WTC11 (cell line): ENCODE data around the gene SH3RF2. TPM values are rescaled to one million over a fixed set of nuclear protein-coding genes. Genes with fewer than 3 reads are reported as not detected.

Experiments
- ATAC-seq: fragments of 200-7000 bp; cut with Tn5 transposase; 2 replicates; pipeline ENCODE4 v1.10.0; 2021; ENCODE audit warnings: mild to moderate bottlenecking, moderate library complexity
- CTCF ChIA-PET: fragments of 300-600 bp; sonication (Branson Sonifier 250); formaldehyde crosslinking; loops from one replicate; lab custom pipeline; 2021; ENCODE audit warnings: antibody characterized with exemption; lab: Charles Lee
- POLR2A ChIA-PET: fragments of 350-600 bp; sonication (Branson Sonifier 250); formaldehyde crosslinking; loops from one replicate; lab custom pipeline; 2021; ENCODE audit warnings: antibody characterized with exemption; lab: Charles Lee
- DNase-seq: peaks from one replicate; pipeline ENCODE4 v3.0.0; 2021; ENCODE audit warnings: low spot score
- H3K27ac Mint-ChIP-seq: 2 replicates; pipeline ENCODE4 v1.8.0; 2021; ENCODE audit warnings: mixed read lengths
- H3K27me3 Mint-ChIP-seq: 2 replicates; pipeline ENCODE4 v1.8.0; 2021; ENCODE audit warnings: low read depth, mild to moderate bottlenecking, moderate library complexity, mixed read lengths
- H3K36me3 Mint-ChIP-seq: 2 replicates; pipeline ENCODE4 v1.8.0; 2021; ENCODE audit warnings: mixed read lengths
- H3K4me1 Mint-ChIP-seq: 2 replicates; pipeline ENCODE4 v1.8.0; 2022; ENCODE audit warnings: mixed read lengths
- H3K4me3 Mint-ChIP-seq: 2 replicates; pipeline ENCODE4 v1.8.0; 2021; ENCODE audit warnings: mild to moderate bottlenecking, moderate library complexity, mixed read lengths
- H3K9me3 Mint-ChIP-seq: 2 replicates; pipeline ENCODE4 v1.8.0; 2021; ENCODE audit warnings: mixed read lengths
- AR ChIP-seq: fragments of 250-450 bp; sonication (Bioruptor Pico); IDR thresholded peaks from 2 replicates; pipeline ENCODE4 v1.9.0; 2021; ENCODE audit warnings: mild to moderate bottlenecking
- JAZF1 ChIP-seq: fragments of 250-450 bp; sonication (Bioruptor Pico); IDR thresholded peaks from 2 replicates; pipeline ENCODE4 v1.9.0; 2021; ENCODE audit warnings: moderate library complexity, mild to moderate bottlenecking, inconsistent platforms
- NR3C1 ChIP-seq: sonication (generic); formaldehyde crosslinking; conservative IDR thresholded peaks from 2 replicates; pipeline ENCODE4 v1.8.1; 2023; ENCODE audit warnings: low read depth, mild to moderate bottlenecking, missing genetic modification reagents
- PREB ChIP-seq: sonication (generic); formaldehyde crosslinking; IDR thresholded peaks from 2 replicates; pipeline ENCODE4 v1.8.1; 2022; ENCODE audit warnings: mild to moderate bottlenecking, missing genetic modification reagents, moderate library complexity, borderline replicate concordance
- RELA ChIP-seq: sonication (generic); formaldehyde crosslinking; IDR thresholded peaks from 2 replicates; pipeline ENCODE4 v1.8.1; 2022; ENCODE audit warnings: missing genetic modification reagents, mild to moderate bottlenecking, borderline replicate concordance
- TCF7 ChIP-seq: sonication (generic); formaldehyde crosslinking; IDR thresholded peaks from 2 replicates; pipeline ENCODE4 v1.8.0; 2022; ENCODE audit warnings: mild to moderate bottlenecking, low read depth, missing genetic modification reagents, moderate library complexity
- ZNF281 ChIP-seq: sonication (generic); formaldehyde crosslinking; IDR thresholded peaks from 2 replicates; pipeline ENCODE4 v1.8.0; 2023; ENCODE audit warnings: mild to moderate bottlenecking, missing genetic modification reagents
- ZNF416 ChIP-seq: fragments of 250-450 bp; sonication (Bioruptor Pico); IDR thresholded peaks from 2 replicates; pipeline ENCODE4 v1.9.0; 2021; ENCODE audit warnings: mild to moderate bottlenecking, inconsistent platforms
- ZNF425 ChIP-seq: fragments of 250-450 bp; sonication (Bioruptor Pico); conservative IDR thresholded peaks from 2 replicates; pipeline ENCODE4 v1.9.0; 2021; ENCODE audit warnings: mild to moderate bottlenecking
- total RNA-seq: library from RNA; stranded (reverse); gene quantifications from 3 replicates; pipeline ENCODE4 v1.2.3, GENCODE V29; 2021
- TF ChIP-seq, protein P1 (sequence below): sonication (generic); formaldehyde crosslinking; IDR thresholded peaks from 2 replicates; pipeline ENCODE4 v1.8.1; 2023; ENCODE audit warnings: mild to moderate bottlenecking, missing genetic modification reagents, moderate library complexity
- TF ChIP-seq, protein P2 (sequence below): sonication (generic); formaldehyde crosslinking; IDR thresholded peaks from 2 replicates; pipeline ENCODE4 v1.8.1; 2022; ENCODE audit warnings: mild to moderate bottlenecking, moderate library complexity, missing genetic modification reagents
- TF ChIP-seq, protein P3 (sequence below): fragments of 250-450 bp; sonication (Bioruptor Pico); IDR thresholded peaks from 2 replicates; pipeline ENCODE4 v1.9.0; 2021; ENCODE audit warnings: moderate library complexity, mild to moderate bottlenecking, inconsistent platforms, borderline replicate concordance
- TF ChIP-seq, protein P4 (sequence below): sonication (generic); formaldehyde crosslinking; IDR thresholded peaks from 2 replicates; pipeline ENCODE4 v1.8.1; 2022; ENCODE audit warnings: low read depth, missing genetic modification reagents, borderline replicate concordance

Gene SH3RF2
- total RNA-seq, 1 experiment from 2014 or later, result 0.83 TPM

GRCh38 chr5:145967296-145967695 is 30.9 kb downstream of the SH3RF2 start (continued):
- TF ChIP-seq ZNF416 (CRISPR knock-in tag) (no peak), RELA (CRISPR knock-in tag) (no peak)

GRCh38 chr5:145968970-145969713 is 32.8 kb downstream of the SH3RF2 start:
- no peak overlapping the region for H3K27ac Mint-ChIP-seq
- ATAC-seq (no peak), DNase-seq (no peak)
- no peak overlapping the region for H3K4me3 Mint-ChIP-seq
- peaks cover 8% of the 10 kb centered on the region for H3K9me3 Mint-ChIP-seq
- no peaks in the 10 kb centered on the region for H3K4me1 Mint-ChIP-seq
- H3K27me3 Mint-ChIP-seq, result no peaks in the 10 kb centered on the region
- POLR2A ChIA-PET, result no interaction called here
- TF ChIP-seq JAZF1 (CRISPR knock-in tag) (no peak), ZNF425 (CRISPR knock-in tag) (no peak), TCF7 (CRISPR knock-in tag) (no peak), NR3C1 (CRISPR knock-in tag) (no peak), ZNF281 (no peak), AR (no peak), PREB (CRISPR knock-in tag) (no peak)
- TF ChIP-seq, protein P1, sequence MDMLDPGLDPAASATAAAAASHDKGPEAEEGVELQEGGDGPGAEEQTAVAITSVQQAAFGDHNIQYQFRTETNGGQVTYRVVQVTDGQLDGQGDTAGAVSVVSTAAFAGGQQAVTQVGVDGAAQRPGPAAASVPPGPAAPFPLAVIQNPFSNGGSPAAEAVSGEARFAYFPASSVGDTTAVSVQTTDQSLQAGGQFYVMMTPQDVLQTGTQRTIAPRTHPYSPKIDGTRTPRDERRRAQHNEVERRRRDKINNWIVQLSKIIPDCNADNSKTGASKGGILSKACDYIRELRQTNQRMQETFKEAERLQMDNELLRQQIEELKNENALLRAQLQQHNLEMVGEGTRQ (CRISPR knock-in tag), result no peak
- TF ChIP-seq, protein P2, sequence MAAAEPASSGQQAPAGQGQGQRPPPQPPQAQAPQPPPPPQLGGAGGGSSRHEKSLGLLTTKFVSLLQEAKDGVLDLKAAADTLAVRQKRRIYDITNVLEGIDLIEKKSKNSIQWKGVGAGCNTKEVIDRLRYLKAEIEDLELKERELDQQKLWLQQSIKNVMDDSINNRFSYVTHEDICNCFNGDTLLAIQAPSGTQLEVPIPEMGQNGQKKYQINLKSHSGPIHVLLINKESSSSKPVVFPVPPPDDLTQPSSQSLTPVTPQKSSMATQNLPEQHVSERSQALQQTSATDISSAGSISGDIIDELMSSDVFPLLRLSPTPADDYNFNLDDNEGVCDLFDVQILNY (CRISPR knock-in tag), result no peak
- TF ChIP-seq, protein P3, sequence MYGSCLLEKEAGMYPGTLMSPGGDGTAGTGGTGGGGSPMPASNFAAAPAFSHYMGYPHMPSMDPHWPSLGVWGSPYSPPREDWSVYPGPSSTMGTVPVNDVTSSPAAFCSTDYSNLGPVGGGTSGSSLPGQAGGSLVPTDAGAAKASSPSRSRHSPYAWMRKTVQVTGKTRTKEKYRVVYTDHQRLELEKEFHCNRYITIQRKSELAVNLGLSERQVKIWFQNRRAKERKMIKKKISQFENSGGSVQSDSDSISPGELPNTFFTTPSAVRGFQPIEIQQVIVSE (CRISPR knock-in tag), result no peak
- TF ChIP-seq, protein P4, sequence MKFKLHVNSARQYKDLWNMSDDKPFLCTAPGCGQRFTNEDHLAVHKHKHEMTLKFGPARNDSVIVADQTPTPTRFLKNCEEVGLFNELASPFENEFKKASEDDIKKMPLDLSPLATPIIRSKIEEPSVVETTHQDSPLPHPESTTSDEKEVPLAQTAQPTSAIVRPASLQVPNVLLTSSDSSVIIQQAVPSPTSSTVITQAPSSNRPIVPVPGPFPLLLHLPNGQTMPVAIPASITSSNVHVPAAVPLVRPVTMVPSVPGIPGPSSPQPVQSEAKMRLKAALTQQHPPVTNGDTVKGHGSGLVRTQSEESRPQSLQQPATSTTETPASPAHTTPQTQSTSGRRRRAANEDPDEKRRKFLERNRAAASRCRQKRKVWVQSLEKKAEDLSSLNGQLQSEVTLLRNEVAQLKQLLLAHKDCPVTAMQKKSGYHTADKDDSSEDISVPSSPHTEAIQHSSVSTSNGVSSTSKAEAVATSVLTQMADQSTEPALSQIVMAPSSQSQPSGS (CRISPR knock-in tag), result no peak
- CTCF ChIA-PET, result no interaction called here
- no peaks in the 10 kb centered on the region for H3K36me3 Mint-ChIP-seq
